SK-N-SH (cell line): ENCODE data around the gene TMEM107. TPM values are rescaled to one million over a fixed set of nuclear protein-coding genes. Genes with fewer than 3 reads are reported as not detected.

Experiments used
- CTCF ChIA-PET: fragments of 300-600, 350-600 bp; formaldehyde crosslinking; extraction: SDS; loops from one replicate; lab custom pipeline; 2021; lab: Yijun Ruan, JAX
- POLR2A ChIA-PET: fragments of 350-600 bp; sonication (Branson Sonifier 250); formaldehyde crosslinking; extraction: SDS; loops from one replicate; lab custom pipeline; 2020; ENCODE audit warnings: antibody characterized with exemption, inconsistent platforms; lab: Yijun Ruan, JAX
- DNase-seq: peaks from one replicate; pipeline ENCODE4 v3.0.0; 2012
- H2AFZ ChIP-seq: fragments of 200-600 bp; sonication (generic); 2 replicates; pipeline ENCODE4 v1.8.1; 2016; ENCODE audit warnings: antibody characterized with exemption, mild to moderate bottlenecking, low read depth
- H3F3A ChIP-seq: fragments of 200-600 bp; sonication (generic); replicated peaks from 2 replicates; pipeline ENCODE3; 2016; ENCODE audit warnings: antibody characterized with exemption, mild to moderate bottlenecking; ENCODE audit not compliant: insufficient read depth
- H3K27ac ChIP-seq, 2 experiments: fragments of 200-500 bp in 1 of 2; fragments of 200-600 bp in 1 of 2; sonication (Bioruptor generic) in 1 of 2; sonication (generic), shearing (Covaris generic) in 1 of 2; 2 replicates each; pipeline versions ENCODE4 v1.5.1 to v1.6.1; 2014 to 2016; ENCODE audit warnings: low read depth in 2 of 2, inconsistent platforms in 1 of 2, low read length in 1 of 2, mild to moderate bottlenecking in 1 of 2, mixed read lengths in 1 of 2
- H3K27me3 ChIP-seq: fragments of 200-600 bp; sonication (generic), shearing (Covaris generic); 2 replicates; pipeline ENCODE4 v1.6.1; 2016; ENCODE audit warnings: mixed run types; ENCODE audit not compliant: insufficient read depth
- H3K36me3 ChIP-seq, 2 experiments: fragments of 200-500 bp in 1 of 2; fragments of 200-600 bp in 1 of 2; sonication (Bioruptor generic) in 1 of 2; sonication (generic) in 1 of 2; replicated peaks in 1 of 2; 2 replicates each; pipeline versions ENCODE3 to v1.5.1; 2014 to 2016; ENCODE audit warnings: low read length in 1 of 2, mild to moderate bottlenecking in 1 of 2; ENCODE audit not compliant: insufficient read depth in 2 of 2, control insufficient read depth in 1 of 2
- H3K4me1 ChIP-seq, 2 experiments: fragments of 200-500 bp in 1 of 2; fragments of 200-600 bp in 1 of 2; sonication (Bioruptor generic) in 1 of 2; sonication (generic), shearing (Covaris generic) in 1 of 2; 2 replicates each; pipeline versions ENCODE4 v1.5.1 to v1.6.1; 2014 to 2016; ENCODE audit warnings: low read depth in 1 of 2, low read length in 1 of 2, mixed run types in 1 of 2; ENCODE audit not compliant: insufficient read depth in 2 of 2, control insufficient read depth in 1 of 2
- H3K4me2 ChIP-seq: fragments of 200-600 bp; sonication (generic), shearing (Covaris generic); 2 replicates; pipeline ENCODE4 v1.6.1; 2017; ENCODE audit warnings: mixed run types
- H3K4me3 ChIP-seq, 2 experiments: fragments of 200-500 bp in 1 of 2; fragments of 200-600 bp in 1 of 2; sonication (Bioruptor generic) in 1 of 2; sonication (generic), shearing (Covaris generic) in 1 of 2; 2 replicates each; pipeline versions ENCODE4 v1.5.1 to v1.8.1; 2014 to 2016; ENCODE audit warnings: low read depth in 2 of 2, inconsistent platforms in 1 of 2, low read length in 1 of 2, mild to moderate bottlenecking in 1 of 2, mixed read lengths in 1 of 2, moderate library complexity in 1 of 2
- H3K79me2 ChIP-seq: fragments of 200-600 bp; sonication (generic); 2 replicates; pipeline ENCODE4 v1.8.1; 2017; ENCODE audit warnings: mild to moderate bottlenecking; ENCODE audit not compliant: insufficient read depth
- H3K9ac ChIP-seq: fragments of 200-600 bp; sonication (generic); 2 replicates; pipeline ENCODE4 v1.6.1; 2017; ENCODE audit warnings: mixed run types
- H3K9me2 ChIP-seq: fragments of 200-600 bp; sonication (generic); 2 replicates; pipeline ENCODE4 v1.6.1; 2017; ENCODE audit warnings: mixed run types
- H3K9me3 ChIP-seq: fragments of 200-600 bp; sonication (generic); 2 replicates; pipeline ENCODE4 v1.6.1; 2017; ENCODE audit warnings: mixed run types, mild to moderate bottlenecking, moderate library complexity
- H4K20me1 ChIP-seq: fragments of 200-600 bp; sonication (generic); 2 replicates; pipeline ENCODE4 v1.6.1; 2017; ENCODE audit warnings: mild to moderate bottlenecking, mixed run types; ENCODE audit not compliant: insufficient read depth
- ELF1 ChIP-seq: IDR thresholded peaks from 2 replicates; pipeline ENCODE4 v1.4.0; 2012
- EP300 ChIP-seq, 2 experiments: IDR thresholded peaks; 2 replicates each; pipeline versions ENCODE4 v1.4.0 to v1.6.1; 2012; ENCODE audit warnings: borderline replicate concordance in 1 of 2, low read depth in 1 of 2, low read length in 1 of 2
- EZH2phosphoT487 ChIP-seq: fragments of 200-600 bp; sonication (generic); IDR thresholded peaks from 2 replicates; pipeline ENCODE4 v1.6.1; 2017; ENCODE audit warnings: low read depth, mixed run types, mild to moderate bottlenecking, antibody characterized with exemption, moderate library complexity, borderline replicate concordance
- FOSL2 ChIP-seq: IDR thresholded peaks from 2 replicates; pipeline ENCODE4 v1.4.0; 2012; ENCODE audit warnings: low read depth, mild to moderate bottlenecking, moderate library complexity, borderline replicate concordance
- FOXJ3 ChIP-seq: sonication (generic); formaldehyde crosslinking; IDR thresholded peaks from 2 replicates; pipeline ENCODE4 v1.5.1; 2020; ENCODE audit warnings: mild to moderate bottlenecking, missing genetic modification reagents
- FOXM1 ChIP-seq: IDR thresholded peaks from 2 replicates; pipeline ENCODE4 v1.4.0; 2012; ENCODE audit warnings: low read depth, mild to moderate bottlenecking
- GABPA ChIP-seq: IDR thresholded peaks from 2 replicates; pipeline ENCODE4 v1.4.0; 2012; ENCODE audit warnings: low read depth, mild to moderate bottlenecking
- GATA2 ChIP-seq: sonication (generic); formaldehyde crosslinking; IDR thresholded peaks from 2 replicates; pipeline ENCODE4 v1.5.0; 2020; ENCODE audit warnings: mild to moderate bottlenecking, missing genetic modification reagents
- JUND ChIP-seq: IDR thresholded peaks from 2 replicates; pipeline ENCODE4 v1.4.0; 2012
- MEF2A ChIP-seq: IDR thresholded peaks from 2 replicates; pipeline ENCODE4 v1.4.0; 2012; ENCODE audit warnings: low read depth, borderline replicate concordance
- MXI1 ChIP-seq: IDR thresholded peaks from 2 replicates; pipeline ENCODE4 v1.6.1; 2012; ENCODE audit warnings: mild to moderate bottlenecking, low read depth, low read length, improper control_type of control experiment
- NRF1 ChIP-seq: IDR thresholded peaks from 2 replicates; pipeline ENCODE4 v1.6.1; 2012; ENCODE audit warnings: low read depth, mild to moderate bottlenecking, low read length
- POLR2AphosphoS5 ChIP-seq: IDR thresholded peaks from 2 replicates; pipeline ENCODE4 v1.6.1; 2012; ENCODE audit warnings: low read depth, low read length
- RAD21 ChIP-seq: IDR thresholded peaks from 2 replicates; pipeline ENCODE4 v1.6.1; 2012; ENCODE audit warnings: mild to moderate bottlenecking, low read length
- RCOR1 ChIP-seq: fragments of 150-350 bp; IDR thresholded peaks from 2 replicates; pipeline ENCODE4 v1.6.1; 2017; ENCODE audit warnings: antibody characterized with exemption, low read length
- RFX5 ChIP-seq: IDR thresholded peaks from 2 replicates; pipeline ENCODE4 v1.6.1; 2012; ENCODE audit warnings: mild to moderate bottlenecking, improper control_type of control experiment, low read length
- RXRA ChIP-seq: IDR thresholded peaks from 2 replicates; pipeline ENCODE4 v1.4.0; 2012; ENCODE audit warnings: low read depth, mild to moderate bottlenecking, borderline replicate concordance
- SIN3A ChIP-seq: IDR thresholded peaks from 2 replicates; pipeline ENCODE4 v1.6.1; 2012; ENCODE audit warnings: low read depth, mild to moderate bottlenecking, low read length, moderate library complexity, borderline replicate concordance
- TAF1 ChIP-seq: IDR thresholded peaks from 2 replicates; pipeline ENCODE4 v1.6.1; 2012; ENCODE audit warnings: low read depth, mild to moderate bottlenecking, low read length, moderate library complexity, borderline replicate concordance
- YY1 ChIP-seq: IDR thresholded peaks from 2 replicates; pipeline ENCODE4 v1.4.0; 2012; ENCODE audit warnings: low read depth, mild to moderate bottlenecking
- WGBS: methylation state at CpG from one replicate; pipeline ENCODE4 v1.1.6; 2017; ENCODE audit warnings: low lambda C conversion rate; 5-methylcytosine and 5-hydroxymethylcytosine counted together
- polyA plus RNA-seq, 3 experiments: library from polyadenylated mRNA; depleted of rRNA; stranded (reverse); fragments of >200 nt; gene quantifications; 2 replicates each; pipeline ENCODE4 v1.2.3, GENCODE V29; 2012
- TF ChIP-seq, protein P1 (sequence below): IDR thresholded peaks from 2 replicates; pipeline ENCODE4 v1.4.0; 2012; ENCODE audit warnings: low read depth
- TF ChIP-seq, protein P2 (sequence below): fragments of 200-600 bp; sonication (generic); IDR thresholded peaks from 2 replicates; pipeline ENCODE4 v1.6.1; 2017; ENCODE audit warnings: antibody characterized with exemption, mild to moderate bottlenecking, moderate library complexity
- TF ChIP-seq, protein P3 (sequence below): IDR thresholded peaks from 2 replicates; pipeline ENCODE4 v1.6.1; 2012; ENCODE audit warnings: mild to moderate bottlenecking, low read depth, low read length, moderate library complexity
- TF ChIP-seq, protein P4 (sequence below): fragments of 150-350 bp; IDR thresholded peaks from 2 replicates; pipeline ENCODE4 v1.6.1; 2016; ENCODE audit warnings: mild to moderate bottlenecking, low read depth, low read length
- TF ChIP-seq, protein P5 (sequence below): fragments of 150-350 bp; IDR thresholded peaks from 2 replicates; pipeline ENCODE4 v1.6.1; 2017; ENCODE audit warnings: antibody characterized with exemption, low read length, low read depth, borderline replicate concordance

The TMEM107 gene
- polyA plus RNA-seq, 1 of the 3 experiments (the other 2 are of a cell fraction), result 18.6 TPM

DNA sequence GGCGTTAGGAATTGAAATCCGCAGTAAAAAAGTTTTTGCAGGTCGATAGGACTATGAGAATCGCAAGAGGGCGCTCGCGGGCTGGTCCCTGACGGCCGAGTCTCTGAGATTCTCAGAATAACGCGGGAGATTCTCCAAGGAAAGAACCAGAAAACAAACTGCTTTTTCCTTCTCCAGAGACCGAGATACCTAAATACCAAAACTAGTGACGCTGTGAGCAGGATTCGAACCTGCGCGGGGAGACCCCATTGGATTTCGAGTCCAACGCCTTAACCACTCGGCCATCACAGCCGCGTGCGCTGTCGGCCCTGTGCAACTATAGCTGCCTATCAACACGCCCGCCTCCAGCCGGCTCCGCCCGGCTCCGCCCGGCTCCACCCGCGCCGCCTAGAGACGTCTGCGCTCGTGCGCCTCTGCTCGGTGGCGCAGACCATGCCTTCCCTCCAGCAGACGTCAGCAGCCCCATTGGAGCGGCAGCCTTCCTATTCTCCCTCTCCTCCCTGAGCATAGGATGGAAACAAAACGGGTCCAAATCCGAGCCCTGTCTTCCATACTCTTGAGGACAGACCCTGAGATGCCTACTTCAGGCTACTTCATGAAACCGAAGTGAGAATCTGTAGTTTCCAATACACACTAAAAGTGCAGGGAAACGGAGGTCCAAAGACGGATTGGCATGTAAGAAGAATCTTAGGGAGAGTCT lies 37.4 kb downstream of the TMEM107 start:
- POLR2A ChIA-PET, result interaction anchor here (0.6 to 4.1 kb wide), 4 partner anchors 13 to 72 kb away, joined by 3 to 19 read pairs (median 4); partner anchors contain the start of genes AURKB and PER1
- no peaks in the 10 kb centered on the region for H3K79me2 ChIP-seq
- no peaks in the 10 kb centered on the region for H3K9me2 ChIP-seq
- peak overlapping the region; percentile 57 to 62 for H3K4me3 ChIP-seq
- CTCF ChIA-PET, result interaction anchor here (0.7 to 9.5 kb wide), 21 partner anchors 9 to 703 kb away, joined by 3 to 98 read pairs (median 5); partner anchors contain the start of genes ALOXE3, BORCS6, HES7 and PER1
- peak overlapping the region; percentile 85 for H3K4me2 ChIP-seq
- H2AFZ ChIP-seq, result no peak overlapping the region; the same call in none of the 2 replicates
- peak overlapping the region; percentile 77 to 78 for H3K27ac ChIP-seq
- no peaks in the 10 kb centered on the region for H3K27me3 ChIP-seq
- H3K9me3 ChIP-seq, result no peaks in the 10 kb centered on the region
- peak overlapping the region; percentile 83 for H3K9ac ChIP-seq
- peaks cover 9 to 26% of the 10 kb centered on the region in 2 experiments for H3K36me3 ChIP-seq
- WGBS, result under 1% methylated on average over 33 of the region's 46 CpGs
- H3K4me1 ChIP-seq, result peaks cover 0 to 5% of the 10 kb centered on the region in 2 experiments; a peak in 1 of 4 replicates
- H4K20me1 ChIP-seq, result peaks cover 8% of the 10 kb centered on the region; the same call in 1 of the 2 replicates
- DNase-seq, result peak; percentile 94
- peaks cover 30% of the 10 kb centered on the region for H3F3A ChIP-seq
- no peak for TF ChIP-seq FOXM1
- TF ChIP-seq POLR2AphosphoS5, result peak; percentile 42; the same call in 1 of the 2 replicates
- TF ChIP-seq EZH2phosphoT487, result no peak
- TF ChIP-seq FOSL2, result peak; percentile 48
- TF ChIP-seq, protein P1, sequence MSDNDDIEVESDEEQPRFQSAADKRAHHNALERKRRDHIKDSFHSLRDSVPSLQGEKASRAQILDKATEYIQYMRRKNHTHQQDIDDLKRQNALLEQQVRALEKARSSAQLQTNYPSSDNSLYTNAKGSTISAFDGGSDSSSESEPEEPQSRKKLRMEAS, result peak; percentile 69
- TF ChIP-seq, protein P2, sequence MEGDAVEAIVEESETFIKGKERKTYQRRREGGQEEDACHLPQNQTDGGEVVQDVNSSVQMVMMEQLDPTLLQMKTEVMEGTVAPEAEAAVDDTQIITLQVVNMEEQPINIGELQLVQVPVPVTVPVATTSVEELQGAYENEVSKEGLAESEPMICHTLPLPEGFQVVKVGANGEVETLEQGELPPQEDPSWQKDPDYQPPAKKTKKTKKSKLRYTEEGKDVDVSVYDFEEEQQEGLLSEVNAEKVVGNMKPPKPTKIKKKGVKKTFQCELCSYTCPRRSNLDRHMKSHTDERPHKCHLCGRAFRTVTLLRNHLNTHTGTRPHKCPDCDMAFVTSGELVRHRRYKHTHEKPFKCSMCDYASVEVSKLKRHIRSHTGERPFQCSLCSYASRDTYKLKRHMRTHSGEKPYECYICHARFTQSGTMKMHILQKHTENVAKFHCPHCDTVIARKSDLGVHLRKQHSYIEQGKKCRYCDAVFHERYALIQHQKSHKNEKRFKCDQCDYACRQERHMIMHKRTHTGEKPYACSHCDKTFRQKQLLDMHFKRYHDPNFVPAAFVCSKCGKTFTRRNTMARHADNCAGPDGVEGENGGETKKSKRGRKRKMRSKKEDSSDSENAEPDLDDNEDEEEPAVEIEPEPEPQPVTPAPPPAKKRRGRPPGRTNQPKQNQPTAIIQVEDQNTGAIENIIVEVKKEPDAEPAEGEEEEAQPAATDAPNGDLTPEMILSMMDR, result peak; percentile 91
- TF ChIP-seq EP300 (IDR thresholded peaks at IDR 0.05; ENCODE audit: borderline replicate concordance in 1 of 2, low read depth in 1 of 2, low read length in 1 of 2), result peak in 1 of 2 experiments; percentile 24; a peak in 1 of 4 replicates
- TF ChIP-seq, protein P3, sequence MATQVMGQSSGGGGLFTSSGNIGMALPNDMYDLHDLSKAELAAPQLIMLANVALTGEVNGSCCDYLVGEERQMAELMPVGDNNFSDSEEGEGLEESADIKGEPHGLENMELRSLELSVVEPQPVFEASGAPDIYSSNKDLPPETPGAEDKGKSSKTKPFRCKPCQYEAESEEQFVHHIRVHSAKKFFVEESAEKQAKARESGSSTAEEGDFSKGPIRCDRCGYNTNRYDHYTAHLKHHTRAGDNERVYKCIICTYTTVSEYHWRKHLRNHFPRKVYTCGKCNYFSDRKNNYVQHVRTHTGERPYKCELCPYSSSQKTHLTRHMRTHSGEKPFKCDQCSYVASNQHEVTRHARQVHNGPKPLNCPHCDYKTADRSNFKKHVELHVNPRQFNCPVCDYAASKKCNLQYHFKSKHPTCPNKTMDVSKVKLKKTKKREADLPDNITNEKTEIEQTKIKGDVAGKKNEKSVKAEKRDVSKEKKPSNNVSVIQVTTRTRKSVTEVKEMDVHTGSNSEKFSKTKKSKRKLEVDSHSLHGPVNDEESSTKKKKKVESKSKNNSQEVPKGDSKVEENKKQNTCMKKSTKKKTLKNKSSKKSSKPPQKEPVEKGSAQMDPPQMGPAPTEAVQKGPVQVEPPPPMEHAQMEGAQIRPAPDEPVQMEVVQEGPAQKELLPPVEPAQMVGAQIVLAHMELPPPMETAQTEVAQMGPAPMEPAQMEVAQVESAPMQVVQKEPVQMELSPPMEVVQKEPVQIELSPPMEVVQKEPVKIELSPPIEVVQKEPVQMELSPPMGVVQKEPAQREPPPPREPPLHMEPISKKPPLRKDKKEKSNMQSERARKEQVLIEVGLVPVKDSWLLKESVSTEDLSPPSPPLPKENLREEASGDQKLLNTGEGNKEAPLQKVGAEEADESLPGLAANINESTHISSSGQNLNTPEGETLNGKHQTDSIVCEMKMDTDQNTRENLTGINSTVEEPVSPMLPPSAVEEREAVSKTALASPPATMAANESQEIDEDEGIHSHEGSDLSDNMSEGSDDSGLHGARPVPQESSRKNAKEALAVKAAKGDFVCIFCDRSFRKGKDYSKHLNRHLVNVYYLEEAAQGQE, result no peak
- TF ChIP-seq ELF1, result no peak; the same call in 1 of the 2 replicates
- no peak for TF ChIP-seq JUND
- peak; percentile 24; the same call in 1 of the 2 replicates for TF ChIP-seq TAF1
- peak; percentile 99 for TF ChIP-seq MXI1
- TF ChIP-seq, protein P4, sequence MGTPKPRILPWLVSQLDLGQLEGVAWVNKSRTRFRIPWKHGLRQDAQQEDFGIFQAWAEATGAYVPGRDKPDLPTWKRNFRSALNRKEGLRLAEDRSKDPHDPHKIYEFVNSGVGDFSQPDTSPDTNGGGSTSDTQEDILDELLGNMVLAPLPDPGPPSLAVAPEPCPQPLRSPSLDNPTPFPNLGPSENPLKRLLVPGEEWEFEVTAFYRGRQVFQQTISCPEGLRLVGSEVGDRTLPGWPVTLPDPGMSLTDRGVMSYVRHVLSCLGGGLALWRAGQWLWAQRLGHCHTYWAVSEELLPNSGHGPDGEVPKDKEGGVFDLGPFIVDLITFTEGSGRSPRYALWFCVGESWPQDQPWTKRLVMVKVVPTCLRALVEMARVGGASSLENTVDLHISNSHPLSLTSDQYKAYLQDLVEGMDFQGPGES, result no peak
- TF ChIP-seq GATA2 (CRISPR knock-in tag), result no peak
- TF ChIP-seq RAD21, result peak; percentile 78
- TF ChIP-seq NRF1, result peak; percentile 61
- TF ChIP-seq RFX5, result no peak
- TF ChIP-seq SIN3A, result peak; percentile 75; the same call in 1 of the 2 replicates
- peak; percentile 9; the same call in 1 of the 2 replicates for TF ChIP-seq YY1
- no peak for TF ChIP-seq MEF2A
- peak; percentile 42; the same call in 1 of the 2 replicates for TF ChIP-seq RCOR1
- TF ChIP-seq, protein P5, sequence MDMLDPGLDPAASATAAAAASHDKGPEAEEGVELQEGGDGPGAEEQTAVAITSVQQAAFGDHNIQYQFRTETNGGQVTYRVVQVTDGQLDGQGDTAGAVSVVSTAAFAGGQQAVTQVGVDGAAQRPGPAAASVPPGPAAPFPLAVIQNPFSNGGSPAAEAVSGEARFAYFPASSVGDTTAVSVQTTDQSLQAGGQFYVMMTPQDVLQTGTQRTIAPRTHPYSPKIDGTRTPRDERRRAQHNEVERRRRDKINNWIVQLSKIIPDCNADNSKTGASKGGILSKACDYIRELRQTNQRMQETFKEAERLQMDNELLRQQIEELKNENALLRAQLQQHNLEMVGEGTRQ, result no peak
- TF ChIP-seq RXRA, result no peak
- TF ChIP-seq GABPA, result no peak
- no peak for TF ChIP-seq FOXJ3 (CRISPR knock-in tag)
